HUES48 (cell line): ENCODE results near the gene FBXO5.
A peak's percentile ranks its signal among the peaks of the same experiment; 100 is the strongest.
"Not testable (repeated sequence)": the region's sequence is repeated elsewhere in the genome, so short reads cannot be mapped to it uniquely, and the experiment has no call there.

Experiments
- H3K27ac ChIP-seq: one replicate; pipeline ENCODE4 v1.7.0; 2013; ENCODE audit warnings: low read depth, low read length, inconsistent platforms
- H3K27me3 ChIP-seq: 2 replicates; pipeline ENCODE4 v1.6.1; 2013; ENCODE audit warnings: mild to moderate bottlenecking, low read length; ENCODE audit not compliant: control insufficient read depth, insufficient read depth
- H3K36me3 ChIP-seq: 2 replicates; pipeline ENCODE4 v1.6.1; 2013; ENCODE audit warnings: low read length; ENCODE audit not compliant: control insufficient read depth, insufficient read depth
- H3K4me1 ChIP-seq: 2 replicates; pipeline ENCODE4 v1.6.1; 2013; ENCODE audit warnings: mild to moderate bottlenecking, low read length; ENCODE audit not compliant: control insufficient read depth, insufficient read depth
- H3K4me3 ChIP-seq: 2 replicates; pipeline ENCODE4 v1.5.1; 2013; ENCODE audit warnings: mild to moderate bottlenecking, low read depth, low read length
- H3K9ac ChIP-seq: 2 replicates; pipeline ENCODE4 v1.6.1; 2013; ENCODE audit warnings: mild to moderate bottlenecking, low read depth, low read length, moderate library complexity
- H3K9me3 ChIP-seq: 2 replicates; pipeline ENCODE4 v1.6.1; 2013; ENCODE audit warnings: low read length; ENCODE audit not compliant: control insufficient read depth, insufficient read depth

The FBXO5 gene

GRCh38 chr6:152976749-152977148 is 6.1 kb downstream of the FBXO5 start:
- Histone ChIP-seq H3K4me3 (no peak overlapping the region), H3K36me3 (peaks cover 80% of the 10 kb centered on the region), H3K9ac (no peak overlapping the region), H3K4me1 (peaks cover 46% of the 10 kb centered on the region), H3K9me3 (no peaks in the 10 kb centered on the region), H3K27me3 (no peaks in the 10 kb centered on the region), H3K27ac (no peak overlapping the region)

DNA sequence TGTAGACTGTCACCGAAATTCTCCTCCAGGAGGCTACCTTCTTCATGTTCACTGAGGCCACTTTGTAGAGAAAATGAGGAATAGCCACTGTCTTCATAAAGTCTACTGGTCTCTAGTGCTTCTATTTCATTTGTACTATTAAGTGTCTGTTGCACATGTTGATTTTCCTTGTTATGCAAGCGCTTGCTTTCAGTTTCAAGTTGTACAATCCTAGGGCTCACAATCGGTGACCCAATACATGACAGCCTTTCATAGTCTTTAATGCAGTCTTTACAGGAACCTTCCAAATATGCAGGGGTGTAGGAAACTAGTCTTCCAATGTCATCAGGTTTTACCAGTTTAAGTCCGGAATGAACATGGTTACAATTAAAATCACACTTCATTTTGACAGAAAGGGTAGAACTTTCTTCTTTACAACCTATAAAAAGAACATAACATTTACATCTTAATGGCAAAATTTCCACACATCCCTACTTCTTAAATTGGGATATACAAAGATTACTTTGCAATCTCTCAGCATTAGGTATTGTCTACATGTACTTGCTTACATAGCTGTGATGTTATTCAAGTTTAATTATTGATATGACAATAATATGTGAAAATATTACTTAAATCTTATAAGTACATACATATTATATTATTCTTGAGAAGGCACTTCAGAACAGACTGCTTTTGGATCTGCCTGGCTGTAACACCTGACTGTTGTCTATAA is 7.5 kb downstream of the FBXO5 start:
- no peak overlapping the region for H3K4me3 ChIP-seq
- peaks cover 94% of the 10 kb centered on the region for H3K36me3 ChIP-seq
- no peaks in the 10 kb centered on the region for H3K27me3 ChIP-seq

DNA sequence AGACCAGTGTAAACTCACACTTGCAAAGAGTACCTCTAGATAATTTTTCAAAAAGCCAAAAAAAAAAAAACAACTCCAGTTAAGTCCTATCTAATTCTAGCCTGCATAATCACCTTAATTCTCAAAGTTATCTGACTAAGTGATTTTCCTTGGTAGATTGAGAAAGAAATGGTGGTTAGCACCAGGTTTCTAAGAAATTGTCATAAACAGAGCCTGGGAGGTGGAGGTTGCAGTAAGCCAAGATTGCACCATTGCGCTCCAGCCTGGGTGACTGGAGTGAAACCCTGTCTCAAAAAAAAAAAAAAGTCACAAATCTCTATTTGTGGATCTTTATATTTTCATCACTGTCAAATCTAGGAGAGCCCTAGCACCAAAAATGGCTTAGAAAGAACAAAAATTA is 8.9 kb downstream of the FBXO5 start:
- H3K27me3 ChIP-seq, result no peaks in the 10 kb centered on the region
- peaks cover 27% of the 10 kb centered on the region for H3K4me1 ChIP-seq
- H3K36me3 ChIP-seq, result peaks cover 94% of the 10 kb centered on the region
- H3K9me3 ChIP-seq, result no peaks in the 10 kb centered on the region
- no peak overlapping the region for H3K4me3 ChIP-seq
- no peak overlapping the region for H3K27ac ChIP-seq
- no peak overlapping the region for H3K9ac ChIP-seq

More for the DNA sequence above, 7.5 kb downstream of the FBXO5 start:
- Histone ChIP-seq H3K4me1 (peaks cover 39% of the 10 kb centered on the region), H3K27ac (no peak overlapping the region), H3K9ac (no peak overlapping the region), H3K9me3 (no peaks in the 10 kb centered on the region)

DNA sequence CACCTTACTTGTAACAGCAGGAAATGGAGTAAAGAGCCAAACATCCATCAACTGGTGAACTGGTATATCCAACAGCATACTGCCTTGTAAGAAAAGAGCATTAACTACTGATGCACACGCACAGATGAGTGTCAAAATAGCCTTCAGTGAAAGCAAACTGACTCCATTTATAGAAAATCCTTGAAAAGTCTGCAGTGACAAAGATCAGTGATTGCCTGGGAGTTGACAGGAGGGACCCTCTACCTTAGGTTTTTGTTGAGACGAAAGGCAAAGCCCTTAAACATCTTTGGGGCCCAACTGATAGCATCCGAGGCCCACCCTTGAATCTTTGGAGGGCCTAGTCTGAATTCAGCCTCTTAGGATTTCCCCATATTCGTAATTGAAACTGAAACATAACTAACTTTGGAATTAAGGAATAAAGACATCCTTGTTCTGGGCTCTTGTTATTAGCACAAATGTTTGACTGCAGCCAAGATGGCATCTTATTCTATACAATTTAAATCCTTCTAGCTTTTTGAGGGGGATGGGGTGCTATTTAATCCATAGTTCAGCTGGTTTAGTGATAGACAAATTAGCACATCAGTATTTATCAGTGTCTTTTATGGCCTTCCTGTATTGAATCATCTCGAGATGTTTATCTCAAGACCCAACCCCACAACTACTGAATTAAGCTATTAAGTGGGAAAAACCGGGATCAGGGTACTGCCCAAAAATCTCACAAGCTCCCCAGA is 13.0 kb downstream of the FBXO5 start:
- peaks cover 54% of the 10 kb centered on the region for H3K36me3 ChIP-seq
- no peaks in the 10 kb centered on the region for H3K9me3 ChIP-seq
- H3K27ac ChIP-seq, result no peak overlapping the region
- H3K9ac ChIP-seq, result no peak overlapping the region
- H3K4me3 ChIP-seq, result no peak overlapping the region
- no peaks in the 10 kb centered on the region for H3K27me3 ChIP-seq
- no peaks in the 10 kb centered on the region for H3K4me1 ChIP-seq

- not testable (repeated sequence) for H3K9ac ChIP-seq, H3K4me1 ChIP-seq, H3K9me3 ChIP-seq, H3K27ac ChIP-seq, H3K4me3 ChIP-seq, H3K27me3 ChIP-seq
- H3K36me3 ChIP-seq, result peaks cover 19% of the 10 kb centered on the region
Observed at GRCh38 chr6:152966168-152966894, 16.5 kb downstream of the FBXO5 start.

GRCh38 chr6:152959333-152959732 is 23.5 kb downstream of the FBXO5 start:
- no peaks in the 10 kb centered on the region for H3K36me3 ChIP-seq

DNA sequence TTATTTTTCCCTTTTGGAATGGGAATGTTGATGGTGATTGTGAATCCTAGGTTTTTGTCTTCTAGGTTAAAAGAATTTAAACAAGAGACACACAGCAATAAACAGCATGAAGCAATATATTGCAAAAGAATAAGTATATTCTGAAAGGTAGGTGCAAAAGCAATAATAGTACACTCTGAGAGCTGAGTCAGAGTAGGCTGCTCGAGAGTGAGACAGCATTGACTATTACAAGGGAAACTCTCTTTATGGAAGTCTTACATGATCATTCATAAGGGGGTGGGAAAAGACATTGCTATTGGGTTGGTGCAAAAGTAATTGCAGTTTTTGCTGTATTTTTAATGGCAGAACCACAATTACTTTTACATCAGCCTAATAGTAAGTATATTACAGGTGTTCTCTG is 25.0 kb downstream of the FBXO5 start:
- H3K9me3 ChIP-seq, result no peaks in the 10 kb centered on the region
- H3K4me1 ChIP-seq, result peaks cover 3% of the 10 kb centered on the region
- H3K27me3 ChIP-seq, result no peaks in the 10 kb centered on the region
- no peak overlapping the region for H3K27ac ChIP-seq
- H3K4me3 ChIP-seq, result no peak overlapping the region
- no peak overlapping the region for H3K9ac ChIP-seq
- no peaks in the 10 kb centered on the region for H3K36me3 ChIP-seq

More at GRCh38 chr6:152959333-152959732, 23.5 kb downstream of the FBXO5 start:
- Histone ChIP-seq H3K9ac (no peak overlapping the region), H3K9me3 (no peaks in the 10 kb centered on the region), H3K27me3 (no peaks in the 10 kb centered on the region), H3K4me1 (no peaks in the 10 kb centered on the region), H3K4me3 (no peak overlapping the region), H3K27ac (no peak overlapping the region)

DNA sequence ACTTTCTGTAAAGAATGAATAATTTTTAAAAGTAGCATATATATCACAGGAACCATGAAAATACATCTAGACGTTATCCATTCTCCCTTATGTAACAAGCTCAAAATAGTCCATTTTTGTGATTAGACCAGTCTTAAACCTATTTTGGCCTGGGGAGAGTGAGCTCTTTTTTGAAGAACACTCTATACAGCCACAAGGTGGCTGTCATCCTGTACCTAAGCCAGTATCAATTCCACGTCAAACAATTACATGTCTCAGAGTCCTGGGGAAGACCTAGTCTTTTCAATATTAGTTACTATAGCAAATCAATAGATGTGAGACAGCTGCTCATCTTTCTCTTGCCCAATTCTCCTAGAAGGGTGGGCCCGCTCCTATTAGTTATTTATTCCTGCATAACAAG is 28.4 kb downstream of the FBXO5 start:
- Histone ChIP-seq H3K9ac (no peak overlapping the region), H3K27me3 (no peaks in the 10 kb centered on the region), H3K36me3 (no peaks in the 10 kb centered on the region), H3K4me3 (no peak overlapping the region), H3K4me1 (peaks cover 16% of the 10 kb centered on the region), H3K9me3 (no peaks in the 10 kb centered on the region), H3K27ac (no peak overlapping the region)

DNA sequence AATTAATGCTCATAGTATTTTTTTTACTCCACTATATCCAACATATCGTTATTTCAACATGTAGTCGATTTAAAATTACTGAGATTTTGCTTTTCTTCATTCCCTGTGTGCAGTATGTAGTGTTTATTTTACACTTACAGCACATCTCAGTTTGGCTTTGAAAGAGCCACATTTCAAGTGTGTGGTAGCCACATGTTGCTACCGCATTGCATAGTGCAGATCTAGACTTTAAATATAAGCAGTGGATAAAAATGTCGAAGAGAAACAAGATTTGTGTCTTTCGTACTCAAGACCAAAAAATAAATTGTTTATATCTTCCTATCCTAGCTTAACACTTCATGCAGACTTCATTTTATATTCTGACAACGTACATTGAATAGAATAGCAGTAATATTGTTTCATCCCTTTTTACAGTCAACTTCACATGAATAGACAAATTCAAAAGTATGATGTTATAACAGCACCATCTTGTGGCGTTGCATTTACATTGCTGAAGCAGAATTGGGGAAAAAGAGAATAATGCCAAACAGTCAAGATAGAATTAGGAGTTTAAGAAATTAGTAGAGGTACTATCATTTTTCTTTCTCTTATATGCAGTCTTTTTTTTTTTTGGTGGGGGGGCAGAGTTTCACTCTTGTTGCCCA is 29.9 kb downstream of the FBXO5 start:
- no peak overlapping the region for H3K27ac ChIP-seq

GRCh38 chr6:152952045-152952444 is 30.8 kb downstream of the FBXO5 start:
- Histone ChIP-seq H3K9ac (no peak overlapping the region), H3K27me3 (no peaks in the 10 kb centered on the region), H3K4me1 (peaks cover 16% of the 10 kb centered on the region), H3K4me3 (no peak overlapping the region; the same call in 1 of the 2 replicates), H3K36me3 (no peaks in the 10 kb centered on the region), H3K27ac (peak overlapping the region; percentile 59), H3K9me3 (no peaks in the 10 kb centered on the region)

More for the DNA sequence above, 29.9 kb downstream of the FBXO5 start:
- Histone ChIP-seq H3K9me3 (no peaks in the 10 kb centered on the region), H3K36me3 (no peaks in the 10 kb centered on the region), H3K27me3 (no peaks in the 10 kb centered on the region), H3K4me1 (peaks cover 16% of the 10 kb centered on the region), H3K9ac (no peak overlapping the region), H3K4me3 (no peak overlapping the region)
